A549 treated with dexamethasone at 1 μM for 4 hours (cell line): Measurements from ENCODE around the gene ANKRD36B. TPM values are rescaled to one million over a fixed set of nuclear protein-coding genes. Genes with fewer than 3 reads are reported as not detected.

Experiments
- total RNA-seq: library from RNA; stranded (reverse); fragments of 200-300 nt; extraction: Qiagen RNA extraction; gene quantifications from 5 replicates; pipeline ENCODE4 v1.2.3, GENCODE V29; 2022

Gene ANKRD36B
- total RNA-seq, result 4.0 to 6.4 TPM (median 5.6 TPM) in 5 replicates

GRCh38 chr2:97589598-97590510 is at the start of gene ANKRD36B:
ANKRD36B (minus strand) TSS chr2:97589877; CDS start chr2:97589685, 192 bp downstream.

Other genes starting within 250 kb of the ANKRD36B start
- gene COX5B, start 56.2 kb upstream of the ANKRD36B start, total RNA-seq, result 254 to 291 TPM (median 280 TPM) in 5 replicates
- gene ACTR1B, start 74.2 kb upstream of the ANKRD36B start, total RNA-seq, result 32.4 to 40.8 TPM (median 37.5 TPM) in 5 replicates
- gene C2orf92, start 79.8 kb upstream of the ANKRD36B start, total RNA-seq, result 0.26 to 0.77 TPM (median 0.59 TPM) in 5 replicates
- gene ZAP70, start 123.7 kb upstream of the ANKRD36B start, total RNA-seq, result 0.09 to 0.19 TPM in 2 of 5 replicates, not detected in the others